22Rv1 (cell line): ENCODE measurements around the gene CYP1B1.

Experiments used
- ZFX ChIP-seq: fragments of 450-650 bp; IDR thresholded peaks from 2 replicates; pipeline ENCODE4 v1.6.1; 2017; ENCODE audit warnings: antibody characterized with exemption, borderline replicate concordance
- TF ChIP-seq, protein P1 (sequence below): fragments of 450-650 bp; IDR thresholded peaks from 2 replicates; pipeline ENCODE4 v1.5.1; 2017; ENCODE audit warnings: mild to moderate bottlenecking

DNA sequence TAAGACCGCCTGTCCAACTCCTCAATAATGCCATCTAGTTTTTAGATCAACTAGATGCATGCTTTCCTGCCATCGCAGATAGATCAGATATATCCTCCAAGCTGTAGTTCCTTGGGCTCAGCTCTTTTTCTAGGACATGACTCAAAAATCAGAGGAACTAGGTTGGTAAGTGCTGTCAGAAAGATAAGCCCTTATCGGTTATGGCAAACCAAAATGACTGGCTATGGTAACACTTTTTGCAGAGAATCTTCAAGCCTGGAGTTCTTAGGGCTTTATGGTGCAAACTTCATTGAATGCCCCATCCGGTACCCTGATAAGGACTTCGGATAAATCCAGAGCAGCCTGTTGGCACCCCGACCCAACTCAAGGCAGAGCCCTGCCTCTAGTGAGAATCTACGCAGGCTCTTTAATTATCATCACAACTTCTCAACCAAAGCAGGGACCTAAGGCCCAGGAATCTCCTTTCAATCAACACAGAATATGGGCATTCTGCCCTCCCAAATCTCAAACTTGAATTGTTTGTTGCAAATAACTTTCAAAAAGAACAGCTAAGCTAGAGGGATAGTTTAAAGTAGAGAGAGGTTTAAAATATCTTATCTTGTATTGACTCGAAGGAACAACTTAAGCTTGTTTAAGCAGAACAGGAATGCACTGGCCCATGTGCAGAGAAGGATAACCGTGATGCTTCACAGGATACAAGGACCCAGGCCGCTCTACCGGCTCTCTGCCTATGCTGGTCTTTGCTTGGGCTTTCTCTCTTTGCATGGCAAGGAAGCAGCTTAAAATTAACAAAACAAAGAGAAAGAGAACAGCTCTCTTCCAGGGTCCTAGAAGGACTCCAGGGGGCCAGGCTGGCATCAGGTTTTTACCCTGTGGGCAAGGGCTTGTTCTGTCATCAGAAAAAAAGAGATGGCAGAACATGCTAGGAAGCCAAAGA lies 3.4 kb upstream of the CYP1B1 start:
- TF ChIP-seq, protein P1, sequence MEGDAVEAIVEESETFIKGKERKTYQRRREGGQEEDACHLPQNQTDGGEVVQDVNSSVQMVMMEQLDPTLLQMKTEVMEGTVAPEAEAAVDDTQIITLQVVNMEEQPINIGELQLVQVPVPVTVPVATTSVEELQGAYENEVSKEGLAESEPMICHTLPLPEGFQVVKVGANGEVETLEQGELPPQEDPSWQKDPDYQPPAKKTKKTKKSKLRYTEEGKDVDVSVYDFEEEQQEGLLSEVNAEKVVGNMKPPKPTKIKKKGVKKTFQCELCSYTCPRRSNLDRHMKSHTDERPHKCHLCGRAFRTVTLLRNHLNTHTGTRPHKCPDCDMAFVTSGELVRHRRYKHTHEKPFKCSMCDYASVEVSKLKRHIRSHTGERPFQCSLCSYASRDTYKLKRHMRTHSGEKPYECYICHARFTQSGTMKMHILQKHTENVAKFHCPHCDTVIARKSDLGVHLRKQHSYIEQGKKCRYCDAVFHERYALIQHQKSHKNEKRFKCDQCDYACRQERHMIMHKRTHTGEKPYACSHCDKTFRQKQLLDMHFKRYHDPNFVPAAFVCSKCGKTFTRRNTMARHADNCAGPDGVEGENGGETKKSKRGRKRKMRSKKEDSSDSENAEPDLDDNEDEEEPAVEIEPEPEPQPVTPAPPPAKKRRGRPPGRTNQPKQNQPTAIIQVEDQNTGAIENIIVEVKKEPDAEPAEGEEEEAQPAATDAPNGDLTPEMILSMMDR, result no peak
- no peak for TF ChIP-seq ZFX
